H1 (cell line): ENCODE results near the gene RHBDD2. TPM values are rescaled to one million over a fixed set of nuclear protein-coding genes. Genes with fewer than 3 reads are reported as not detected.

Experiments
- CHD7 ChIP-seq: fragments of 300-600 bp; sonication (generic); IDR thresholded peaks from 2 replicates; pipeline ENCODE4 v1.7.1; 2012; ENCODE audit warnings: low read length, moderate library complexity, mild to moderate bottlenecking, inconsistent platforms; ENCODE audit not compliant: insufficient replicate concordance
- polyA plus RNA-seq, 7 experiments: library from polyadenylated mRNA; depleted of rRNA in 3 of 7; stranded (reverse) in 5 of 7; unstranded in 2 of 7; fragments of >200 nt in 5 of 7; fragments of 200-250 nt in 2 of 7; gene quantifications; 1 replicate in 5 of 7; 2 replicates in 1 of 7; 4 replicates in 1 of 7; pipeline versions ENCODE4 v1.2.1 to v1.2.3, GENCODE V29; 2011 to 2013; ENCODE audit warnings: missing spikeins in 2 of 7, mixed read lengths in 2 of 7
- total RNA-seq: library from RNA; stranded (reverse); fragmentation: NEBNext Ultra II Directional; extraction: Animal tissue kit (Norgen Biotek cat#: 25700); gene quantifications from 2 replicates; pipeline ENCODE4 v1.2.1, GENCODE V29; 2021

Gene RHBDD2
- total and polyA plus RNA-seq, 2 of the 8 experiments (the other 6 are each of a cell fraction or from before 2014, with no cell fraction given) = 28.3 to 65.5 TPM

DNA sequence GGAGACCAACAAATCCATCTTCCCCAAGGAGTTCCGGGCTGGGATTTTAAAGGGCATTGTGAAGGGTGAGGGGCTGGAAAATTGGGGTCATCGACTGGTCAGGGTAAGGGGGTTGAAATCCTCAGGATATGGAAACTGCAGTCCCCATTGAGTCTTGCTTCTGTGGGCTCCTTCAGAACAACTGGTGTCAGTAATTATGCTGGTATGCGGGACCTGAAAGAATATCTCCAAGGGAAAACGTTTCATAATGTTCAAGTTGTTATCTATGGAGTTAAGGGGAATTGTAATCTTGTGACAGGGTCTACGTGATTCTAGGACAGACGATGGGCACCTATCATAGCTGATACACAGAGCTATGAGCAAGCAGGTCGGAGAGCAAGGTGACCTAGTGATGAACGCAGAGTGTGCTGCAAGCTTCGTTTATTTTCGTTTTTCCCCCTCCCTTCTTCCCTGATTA, 494 bp upstream of the RHBDD2 start (continued):
- TF ChIP-seq CHD7 = no peak
